ENCODE results near the gene GALNT5.
"Not testable (repeated sequence)": the region's sequence is repeated elsewhere in the genome, so short reads cannot be mapped to it uniquely, and the experiment has no call there.

Gene GALNT5

DNA sequence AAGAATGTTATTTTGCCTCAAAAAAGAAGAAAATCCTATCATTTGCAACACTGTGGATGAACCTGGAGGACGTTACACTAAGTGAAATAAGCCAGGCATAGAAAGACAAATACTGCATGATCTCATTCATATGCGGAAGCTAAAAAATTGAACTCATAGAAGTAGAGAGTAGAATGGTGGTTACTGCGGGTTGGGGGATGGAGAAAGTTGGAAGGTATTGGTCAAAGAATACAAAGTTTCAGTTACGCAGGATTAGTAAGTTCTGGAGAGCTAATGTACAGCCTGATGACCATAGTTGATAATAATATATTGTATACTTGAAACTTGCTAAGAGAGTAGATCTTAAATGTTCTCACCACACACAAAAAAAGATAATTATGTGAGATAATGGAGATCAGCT lies 5.0 kb upstream of the GALNT5 start:
- no peak for DNase-seq

DNA sequence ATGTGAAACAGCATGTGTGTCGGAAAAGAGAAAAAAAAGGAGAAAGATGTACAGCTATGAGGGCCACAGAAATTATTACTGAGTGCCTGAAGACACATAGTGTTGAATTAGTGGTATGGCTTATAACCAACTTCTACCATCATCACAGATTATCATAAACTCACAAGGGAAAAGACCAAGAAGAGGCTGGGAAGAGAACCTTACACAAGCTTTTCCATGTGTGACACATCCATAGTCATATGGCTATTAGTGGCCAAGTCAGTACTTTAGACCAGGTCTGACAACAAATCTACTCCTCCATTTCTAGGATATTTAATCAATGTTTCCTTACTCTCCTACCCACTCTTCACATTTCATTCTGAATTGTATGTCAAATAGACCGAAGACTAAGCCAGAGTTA lies 3.5 kb upstream of the GALNT5 start:
- no peak for DNase-seq

DNA sequence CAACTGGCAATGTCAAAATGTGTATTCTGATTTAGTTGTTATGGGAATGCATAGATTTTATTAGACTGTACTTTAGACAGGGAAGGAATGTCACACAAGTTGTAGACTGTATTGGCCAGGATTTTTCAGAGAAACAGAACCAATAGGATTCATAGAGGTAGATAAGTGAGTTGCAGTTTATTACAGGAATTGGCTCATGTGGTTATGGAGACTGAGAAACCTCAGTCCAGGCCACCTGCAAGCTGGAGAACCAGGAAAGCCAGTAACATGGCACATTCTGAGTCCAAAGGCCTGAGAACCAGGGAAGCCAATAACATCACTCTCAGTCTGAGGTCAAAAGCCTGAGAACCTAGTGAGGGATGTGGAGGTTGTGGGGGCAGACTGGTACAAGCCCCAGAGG lies 1.8 kb upstream of the GALNT5 start:
- DNase-seq: no peak

DNA sequence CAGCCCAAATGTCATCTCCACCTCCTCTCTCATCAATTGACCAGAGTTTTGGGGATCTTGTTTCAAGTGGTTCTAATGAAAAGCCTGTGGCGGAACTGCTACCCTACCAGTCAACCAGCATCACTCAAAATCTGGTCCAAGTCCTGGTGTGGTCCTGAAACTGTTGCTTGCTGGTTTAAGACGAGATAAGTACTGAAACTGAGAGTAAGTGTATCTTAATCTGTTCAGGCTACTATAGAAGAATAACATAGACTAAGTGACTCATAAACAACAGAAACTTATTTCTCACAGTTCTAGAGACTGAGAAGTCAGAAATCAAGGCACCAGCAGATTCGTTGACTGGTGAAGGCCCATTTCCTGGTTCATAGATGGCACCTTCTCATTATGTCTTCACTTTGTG lies 879 bp upstream of the GALNT5 start:
- DNase-seq: no peak

DNA sequence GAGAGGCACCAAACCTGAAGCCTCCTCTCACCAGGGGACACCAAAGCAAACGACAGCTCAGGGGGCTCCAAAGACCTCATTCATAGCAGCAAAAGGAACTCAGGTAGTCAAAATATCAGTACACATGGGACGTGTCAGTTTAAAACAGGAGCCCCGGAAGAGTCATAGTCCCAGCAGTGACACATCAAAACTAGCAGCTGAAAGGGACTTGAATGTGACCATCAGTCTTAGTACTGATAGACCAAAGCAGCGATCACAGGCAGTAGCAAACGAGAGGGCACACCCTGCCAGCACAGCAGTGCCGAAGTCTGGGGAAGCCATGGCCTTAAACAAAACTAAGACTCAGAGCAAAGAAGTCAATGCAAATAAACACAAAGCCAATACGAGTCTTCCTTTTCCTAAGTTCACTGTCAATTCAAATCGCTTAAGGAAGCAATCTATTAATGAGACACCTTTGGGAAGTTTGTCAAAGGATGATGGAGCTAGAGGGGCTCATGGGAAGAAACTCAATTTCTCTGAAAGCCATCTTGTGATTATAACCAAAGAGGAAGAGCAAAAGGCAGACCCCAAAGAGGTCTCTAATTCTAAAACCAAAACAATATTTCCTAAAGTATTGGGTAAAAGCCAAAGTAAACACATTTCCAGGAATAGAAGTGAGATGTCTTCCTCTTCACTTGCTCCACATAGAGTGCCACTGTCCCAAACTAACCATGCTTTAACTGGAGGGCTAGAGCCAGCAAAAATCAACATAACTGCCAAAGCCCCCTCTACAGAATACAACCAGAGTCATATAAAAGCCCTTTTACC lies 1.2 kb downstream of the GALNT5 start:
- DNase-seq: peak in 1 of 14 donors; percentile 63

DNA sequence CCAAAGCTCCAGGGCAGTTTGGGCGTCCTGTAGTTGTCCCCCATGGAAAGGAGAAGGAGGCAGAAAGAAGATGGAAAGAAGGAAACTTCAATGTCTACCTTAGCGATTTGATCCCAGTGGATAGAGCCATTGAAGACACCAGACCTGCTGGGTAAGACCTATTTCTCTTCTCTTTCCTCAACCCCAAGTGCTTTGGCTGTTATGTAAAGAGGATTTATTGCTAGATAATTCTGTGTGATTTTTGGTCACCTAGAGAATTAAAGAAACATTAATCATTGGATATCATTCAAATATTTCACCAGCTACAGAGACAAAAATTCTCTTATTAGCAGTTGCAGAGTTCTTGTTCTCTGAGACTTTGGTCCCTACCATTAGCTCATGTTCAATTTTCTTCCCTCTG lies 1.9 kb downstream of the GALNT5 start:
- no peak for DNase-seq

DNA sequence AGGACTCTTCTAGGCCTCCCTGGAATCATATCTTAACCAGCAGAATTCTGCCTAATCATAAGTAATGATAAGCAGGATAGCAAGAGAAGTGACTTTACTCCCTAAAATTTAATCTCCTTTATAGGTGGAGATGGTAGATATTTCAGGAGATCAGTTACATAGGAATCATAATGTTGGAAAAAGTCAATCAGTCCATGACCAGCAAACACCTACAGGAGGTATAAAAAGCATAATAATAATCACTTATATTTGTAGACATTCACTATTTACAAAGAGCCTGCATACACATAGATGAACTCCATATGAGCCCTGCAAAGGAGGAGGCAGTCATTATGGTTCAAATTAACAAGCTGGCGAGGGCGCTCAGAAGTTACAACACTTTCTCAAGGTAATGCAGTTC lies 2.5 kb downstream of the GALNT5 start:
- DNase-seq: no peak

DNA sequence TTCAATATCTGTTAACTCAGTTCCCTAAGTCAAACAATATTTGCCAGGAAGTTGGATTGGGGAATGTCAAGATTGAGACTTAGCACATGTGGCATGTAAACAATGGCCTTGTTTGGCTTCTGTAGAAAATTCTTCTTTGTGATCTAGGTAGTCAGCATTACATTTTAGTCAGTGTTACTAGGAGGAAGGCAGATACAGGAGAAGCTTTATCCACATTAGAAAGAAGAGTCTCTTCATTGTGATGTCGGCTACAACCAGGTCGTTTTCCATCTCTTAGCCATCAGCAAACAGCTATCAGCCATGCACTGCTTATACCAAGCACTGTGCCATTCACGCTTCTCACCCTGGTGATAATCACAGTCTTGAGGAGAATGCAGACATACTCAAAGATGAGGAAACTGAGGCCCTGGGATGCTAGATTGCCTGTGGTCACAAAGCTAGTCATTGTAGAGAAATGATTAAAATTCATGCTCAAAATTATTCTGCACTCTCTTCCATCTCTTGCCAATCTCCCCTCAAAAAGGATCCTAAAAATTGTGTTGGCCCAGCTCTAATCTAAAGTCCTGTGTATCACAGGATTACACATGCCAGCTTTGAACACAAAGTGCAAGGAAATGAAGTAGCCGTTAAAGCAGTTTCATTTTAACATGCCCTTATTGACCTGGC lies 3.2 kb downstream of the GALNT5 start:
- no peak for DNase-seq

DNA sequence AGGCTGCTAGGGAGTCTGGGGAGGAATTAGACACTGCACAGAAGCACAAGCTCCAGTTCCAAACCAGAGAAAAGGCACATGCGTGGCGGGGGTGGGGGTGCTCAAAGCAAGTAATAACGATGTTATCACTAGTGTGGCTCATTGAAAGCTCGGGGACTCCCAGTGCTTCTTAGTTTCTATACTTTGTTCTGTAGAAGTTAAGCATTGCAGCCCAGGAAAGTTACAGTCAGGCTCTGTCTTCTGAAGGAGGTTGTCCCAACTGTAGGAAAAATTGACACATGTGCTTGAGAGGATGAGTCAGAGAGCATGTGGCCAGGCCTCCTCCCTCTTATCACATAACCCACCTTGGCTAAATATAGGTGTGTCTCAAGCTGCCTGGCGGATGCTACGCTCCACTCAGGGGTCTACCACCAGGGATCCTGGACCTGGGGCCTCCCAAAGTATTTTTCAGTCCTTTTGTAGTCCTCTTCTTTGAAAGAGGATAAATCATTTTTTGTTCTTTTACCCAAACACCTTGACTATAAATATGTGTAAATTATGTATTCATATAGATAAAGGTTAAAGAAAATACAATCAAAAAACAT lies 3.8 kb downstream of the GALNT5 start:
- DNase-seq: peak in 2 of 14 donors; percentile 11 to 76

DNA sequence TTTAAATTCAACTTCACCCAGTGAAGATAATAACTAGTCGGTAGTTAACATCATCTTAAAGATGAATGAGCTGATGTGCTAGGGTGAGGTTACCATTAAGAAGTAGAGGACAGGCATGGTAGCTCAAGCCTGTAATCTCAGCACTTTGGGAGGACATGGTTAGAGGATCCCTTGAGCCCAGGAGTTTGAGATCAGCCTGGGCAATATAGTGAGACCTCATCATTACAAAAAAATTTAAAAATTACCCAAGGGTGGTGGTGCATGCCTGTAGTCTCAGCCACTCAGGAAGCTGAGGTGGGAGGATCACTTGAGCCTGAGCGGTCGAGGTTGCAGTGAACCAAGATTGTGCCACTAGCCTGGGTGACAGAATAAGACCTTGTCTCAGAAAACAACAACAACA lies 4.7 kb downstream of the GALNT5 start:
- no peak for DNase-seq

DNA sequence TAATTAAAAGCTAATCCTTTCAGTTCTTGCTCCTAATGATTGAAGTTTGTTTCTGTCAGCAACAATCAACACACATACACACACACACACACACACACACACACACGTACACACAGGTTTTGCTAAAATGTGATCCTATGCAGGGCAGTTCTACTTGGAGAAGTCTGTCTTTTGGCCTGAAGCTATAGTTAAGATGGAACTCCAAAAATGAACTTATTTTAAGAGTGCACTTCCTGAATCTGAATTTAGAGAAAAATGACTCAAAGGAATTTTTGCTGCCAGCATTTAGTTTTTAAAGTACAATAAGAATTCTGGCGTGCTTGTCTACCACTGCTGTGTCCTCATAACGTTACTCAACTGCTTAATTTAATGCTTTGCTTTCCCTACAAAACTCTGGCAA lies 6.6 kb downstream of the GALNT5 start:
- DNase-seq: no peak

DNA sequence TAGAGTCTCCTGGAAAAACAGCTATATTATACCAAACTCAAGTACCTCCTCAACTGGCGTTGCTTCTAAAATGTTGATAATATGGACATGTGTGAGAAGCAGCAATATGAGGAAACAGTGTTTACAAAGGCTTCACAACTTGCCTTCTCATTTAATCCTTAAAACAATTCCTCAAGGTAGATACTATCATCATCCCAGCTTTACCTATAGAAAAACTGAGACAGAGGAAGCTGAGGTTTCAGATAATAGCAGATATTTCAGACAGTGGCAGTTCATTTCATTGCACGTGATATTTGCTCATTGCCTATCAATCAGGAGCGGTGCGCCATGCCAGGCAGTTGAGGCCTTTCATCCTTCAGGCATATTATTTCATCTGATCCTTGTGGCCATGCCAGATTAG lies 8.3 kb downstream of the GALNT5 start:
- DNase-seq: no peak

DNA sequence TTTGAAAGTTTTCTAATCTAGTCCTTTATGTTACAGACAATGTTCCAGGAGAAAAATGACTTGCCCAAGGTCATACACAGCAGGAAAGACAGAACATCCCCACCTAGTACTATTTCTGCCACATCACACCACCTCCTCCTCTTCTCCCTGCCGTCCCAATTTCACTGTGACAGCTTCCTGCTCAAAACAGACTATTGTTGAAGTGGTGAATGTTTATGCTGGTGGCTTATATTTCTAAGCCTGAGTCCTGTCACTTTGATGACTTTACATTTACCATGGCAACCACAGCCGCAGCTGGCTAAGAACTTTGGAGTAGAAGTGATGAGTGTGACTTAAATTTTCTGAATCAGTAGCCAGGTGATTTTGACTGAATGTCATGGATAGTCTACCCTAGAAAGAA lies 10.0 kb downstream of the GALNT5 start:
- DNase-seq: no peak

DNA sequence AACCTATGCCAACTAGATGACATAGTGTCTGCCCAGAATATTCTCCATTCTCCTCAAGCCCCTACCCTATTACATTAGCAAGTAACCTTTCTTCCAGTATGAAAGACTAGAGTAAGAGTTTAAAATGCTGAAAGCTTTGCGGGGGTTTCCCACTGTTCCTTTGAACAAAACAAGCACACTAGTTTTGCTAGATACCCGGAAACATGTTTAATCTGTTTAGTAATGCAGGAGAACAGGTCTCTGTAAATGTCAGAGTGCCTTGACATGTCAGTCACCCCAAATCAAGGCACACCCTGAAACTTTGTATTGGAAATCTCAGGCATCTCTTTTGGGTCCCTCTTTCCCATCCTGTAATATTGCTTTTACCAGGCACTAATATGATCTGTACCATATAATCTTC lies 11.6 kb downstream of the GALNT5 start:
- no peak for DNase-seq

DNA sequence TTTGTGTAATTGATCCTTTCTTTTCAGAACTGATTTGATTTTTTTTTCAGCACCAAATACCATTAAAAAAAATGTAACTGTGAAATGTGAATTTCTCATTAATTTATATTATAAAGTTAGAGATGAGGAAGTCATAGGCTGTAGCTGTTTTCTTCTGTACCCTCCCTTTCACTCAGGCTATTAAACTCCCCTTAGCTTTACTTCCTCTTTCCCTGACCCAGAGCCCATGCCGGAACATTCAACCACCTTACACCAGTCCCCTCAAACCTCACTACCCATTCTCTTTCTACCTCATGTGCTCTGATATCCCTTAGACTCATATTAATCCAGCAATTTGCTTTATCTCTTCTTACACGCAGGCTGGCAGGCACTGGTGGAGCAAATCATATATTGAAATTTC lies 12.4 kb downstream of the GALNT5 start:
- DNase-seq: no peak

DNA sequence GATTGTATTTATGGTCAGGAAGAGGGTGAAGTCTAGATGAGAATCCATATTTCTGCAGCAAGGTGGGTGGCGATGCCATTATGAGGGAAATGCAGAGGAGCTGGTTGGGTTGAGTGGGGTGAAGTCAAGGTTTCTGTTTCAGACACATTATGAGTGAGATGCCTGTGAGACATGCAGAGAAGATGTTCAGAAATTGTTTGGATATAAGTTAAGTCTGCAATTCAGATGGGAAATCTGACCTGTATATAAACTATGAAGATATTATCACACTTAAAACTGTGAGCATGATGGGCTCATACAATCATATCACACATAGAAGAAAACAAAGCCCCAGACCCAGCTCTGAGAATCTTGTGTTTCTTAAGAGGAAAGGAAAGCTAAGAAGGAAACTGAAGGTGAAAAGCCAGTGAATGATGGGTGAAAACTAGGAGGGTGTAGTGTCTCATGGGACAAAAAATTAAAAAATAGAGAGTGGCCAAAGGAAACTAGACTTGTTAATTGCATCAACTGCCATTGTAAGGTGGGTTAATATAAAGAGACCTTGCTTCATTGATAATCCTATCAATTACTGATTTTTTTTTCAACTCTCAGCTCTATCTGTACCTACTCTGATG lies 14.2 kb downstream of the GALNT5 start:
- DNase-seq: no peak

DNA sequence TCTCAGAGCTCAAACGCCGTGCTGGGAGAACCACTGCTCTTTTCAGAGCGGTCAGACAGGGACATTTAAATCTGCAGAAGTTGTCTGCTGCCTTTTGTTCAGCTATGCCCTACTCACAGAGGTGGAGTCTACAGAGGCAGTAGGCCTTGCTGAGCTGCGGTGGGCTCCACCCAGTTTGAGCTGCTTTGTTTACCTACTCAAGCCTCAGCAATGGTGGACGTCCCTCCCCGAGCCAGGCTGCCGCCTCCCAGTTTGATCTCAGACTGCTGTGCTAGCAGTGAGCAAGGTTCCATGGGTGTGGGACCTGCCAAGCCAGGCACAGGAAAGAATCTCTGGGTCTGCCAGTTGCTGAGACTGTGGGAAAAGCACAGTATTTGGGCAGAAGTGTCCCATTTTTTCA lies 21.8 kb downstream of the GALNT5 start:
- not testable (repeated sequence) for DNase-seq

DNA sequence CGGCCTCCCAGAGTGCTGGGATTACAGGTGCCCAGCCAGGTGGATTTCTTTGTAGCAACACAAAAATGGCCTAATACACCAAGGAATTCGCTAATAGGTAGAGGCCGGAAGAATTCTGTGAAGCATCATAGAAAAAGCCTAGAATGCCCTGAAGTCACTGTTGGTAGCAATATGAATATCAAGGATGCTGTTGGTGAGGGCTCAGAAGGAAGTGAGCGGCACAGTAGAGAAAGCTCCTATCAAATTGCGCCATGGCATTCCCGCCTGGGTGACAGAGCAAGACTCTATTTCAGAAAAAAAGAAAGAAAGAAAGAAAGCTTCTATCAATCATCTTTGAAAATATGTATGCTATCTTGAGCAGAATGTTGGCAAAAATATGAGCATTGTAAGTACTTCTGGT lies 23.8 kb downstream of the GALNT5 start:
- DNase-seq: no peak

DNA sequence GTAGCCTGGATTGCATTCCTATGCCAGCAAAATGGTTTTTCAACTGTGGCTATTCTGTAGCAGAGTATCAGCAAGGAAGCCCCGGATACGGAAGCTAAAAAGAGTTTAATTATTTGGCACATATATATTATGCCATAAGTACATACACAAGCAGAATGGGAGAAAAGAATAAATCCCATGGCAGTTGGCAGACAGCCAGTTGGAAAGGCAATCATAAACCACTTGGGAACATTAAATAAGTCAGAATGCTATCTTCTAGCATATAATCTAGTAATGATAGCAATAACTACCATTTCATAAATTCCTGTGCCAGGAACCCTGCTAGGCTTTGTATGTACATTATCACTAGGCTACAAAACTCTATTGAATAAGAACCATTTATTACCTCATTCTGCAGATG lies 26.0 kb downstream of the GALNT5 start:
- peak in 1 of 14 donors; percentile 7 for DNase-seq

DNA sequence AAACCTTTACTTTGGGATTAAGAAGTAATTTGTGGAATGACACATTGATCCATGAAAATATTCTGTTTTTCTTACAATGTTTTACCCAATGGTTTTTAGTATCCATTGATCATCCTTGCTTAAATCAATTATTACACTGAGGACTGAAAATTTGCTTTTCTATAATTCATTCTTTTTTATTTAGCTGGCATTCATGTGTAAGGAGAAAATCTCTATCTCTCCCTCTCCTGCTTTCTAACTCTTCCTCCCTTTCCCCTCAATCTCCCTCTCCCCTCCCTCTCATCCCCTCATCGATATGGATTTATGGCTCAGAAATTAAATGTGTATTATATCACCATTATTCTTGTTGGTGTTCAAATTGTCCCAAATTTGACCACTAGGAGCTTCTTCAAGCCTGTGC lies 29.7 kb downstream of the GALNT5 start:
- no peak for DNase-seq

DNA sequence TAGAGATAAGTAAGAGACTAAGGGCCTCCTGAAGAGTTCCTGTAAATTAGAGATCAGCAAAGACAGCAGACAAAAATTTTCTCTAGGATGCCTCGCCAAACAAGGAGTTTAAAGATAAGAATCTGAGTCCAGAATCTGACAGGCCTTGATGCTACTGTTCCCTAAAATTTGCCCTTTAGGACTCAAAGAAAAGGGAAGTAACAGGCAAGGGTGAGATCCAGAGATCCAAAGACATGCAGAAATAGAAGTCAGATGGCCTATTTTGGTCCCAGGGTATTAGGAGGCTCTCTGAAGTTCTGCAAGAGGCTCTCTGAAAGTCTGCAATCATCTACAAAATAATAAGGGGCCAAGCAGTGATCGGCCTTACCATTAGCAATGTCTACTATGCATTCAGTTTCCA lies 33.0 kb downstream of the GALNT5 start:
- no peak for DNase-seq

DNA sequence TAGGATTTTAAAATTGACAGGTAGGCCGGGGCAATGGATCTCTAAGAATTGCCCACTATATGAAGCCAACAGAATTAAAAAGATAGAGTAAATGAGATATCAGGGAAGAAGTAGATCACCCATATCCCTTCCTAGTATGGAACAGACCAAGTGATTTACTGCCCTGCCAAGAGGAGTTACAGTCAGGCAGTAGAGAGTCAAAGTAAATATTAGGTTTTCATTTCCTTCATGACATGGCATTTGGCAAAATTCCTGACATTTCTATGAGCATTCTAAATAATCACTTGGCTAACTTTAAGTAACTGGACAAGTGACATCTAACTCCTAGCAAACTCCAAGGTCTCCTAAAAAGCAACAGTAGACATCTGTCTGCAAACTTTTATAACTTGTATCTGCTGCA lies 33.5 kb downstream of the GALNT5 start:
- DNase-seq: no peak

DNA sequence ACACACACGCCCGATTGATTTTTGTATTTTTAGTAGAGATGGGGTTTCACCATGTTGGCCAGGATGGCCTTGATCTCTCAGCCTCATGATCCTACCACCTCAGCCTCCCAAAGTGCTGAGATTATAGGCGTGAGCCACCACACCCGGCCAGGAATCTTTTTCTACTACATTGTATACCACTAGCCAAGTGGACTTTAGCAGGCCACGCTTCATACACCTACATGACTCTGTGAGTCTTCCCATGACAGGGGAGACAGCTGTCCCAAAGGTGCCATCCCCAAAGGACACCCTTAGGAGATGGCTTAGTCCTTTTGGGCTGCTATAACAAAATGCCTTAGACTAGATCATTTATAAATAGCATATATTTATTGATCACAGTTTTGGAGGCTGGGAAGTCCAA lies 35.3 kb downstream of the GALNT5 start:
- DNase-seq: no peak

DNA sequence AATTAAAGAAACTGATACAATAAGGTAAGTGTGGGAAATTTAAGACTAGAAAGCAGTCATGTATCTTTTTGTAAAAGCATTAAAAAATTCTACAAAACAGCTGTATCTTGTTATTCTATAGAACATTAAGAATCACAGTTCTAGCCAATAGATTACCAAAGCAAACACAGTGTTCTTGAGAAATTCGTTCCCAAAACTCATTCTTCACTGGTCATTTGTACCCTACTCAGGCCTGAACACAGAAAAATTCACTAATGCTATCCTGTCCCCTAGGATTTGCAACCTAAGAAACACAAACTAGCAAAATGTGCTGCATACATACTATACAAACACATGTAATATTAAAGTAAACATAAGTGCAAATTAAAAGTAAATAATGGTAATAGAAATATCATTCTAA lies 39.0 kb downstream of the GALNT5 start:
- no peak for DNase-seq

Data from C1 segment of cervical spinal cord (tissue), 14 donors.